Right atrium auricular region (tissue), 2 donors: Measurements from ENCODE around the gene ITPR2. TPM values are rescaled to one million over a fixed set of nuclear protein-coding genes. Genes with fewer than 3 reads are reported as not detected.

ENCODE experiments used
- DNase-seq: peaks from one replicate; pipeline ENCODE4 v3.0.0-alpha.2; 2019; ENCODE audit warnings: low spot score
- H3K27ac ChIP-seq, 2 donors: fragments of 200-600 bp; sonication (generic); 1 replicate in 1 of 2; 2 replicates in 1 of 2; pipeline ENCODE4 v1.5.1; 2016 to 2019
- H3K27me3 ChIP-seq, 2 donors: fragments of 200-600 bp; sonication (generic); one replicate each; pipeline versions ENCODE4 v1.5.1 to v1.6.0; 2017 to 2019
- H3K36me3 ChIP-seq: fragments of 200-600 bp; sonication (generic); one replicate; pipeline ENCODE4 v1.5.1; 2016
- H3K4me1 ChIP-seq, 2 donors: fragments of 200-600 bp; sonication (generic); one replicate each; pipeline versions ENCODE4 v1.5.1 to v1.6.0; 2017 to 2019
- H3K4me3 ChIP-seq, 2 donors: fragments of 200-600 bp; sonication (generic); 1 replicate in 1 of 2; 2 replicates in 1 of 2; pipeline ENCODE4 v1.5.1; 2017 to 2019; ENCODE audit warnings: mild to moderate bottlenecking in 1 of 2, moderate library complexity in 1 of 2
- H3K9me3 ChIP-seq, 2 donors: fragments of 200-600 bp; sonication (generic); one replicate each; pipeline ENCODE4 v1.5.1; 2019
- total RNA-seq, 2 donors: library from RNA; depleted of rRNA; stranded (reverse); fragments of >200 nt; gene quantifications; one replicate each; pipeline ENCODE4 v1.1.0, GENCODE V29; 2016
- TF ChIP-seq, protein P1 (sequence below), 2 donors: fragments of 200-600 bp; sonication (generic); IDR thresholded peaks; one replicate each; pipeline ENCODE4 v1.5.1; 2019; ENCODE audit warnings: antibody characterized with exemption in 2 of 2

The ITPR2 gene
- total RNA-seq, 2 donors from 2014 or later, result 13.0 to 20.7 TPM

DNA sequence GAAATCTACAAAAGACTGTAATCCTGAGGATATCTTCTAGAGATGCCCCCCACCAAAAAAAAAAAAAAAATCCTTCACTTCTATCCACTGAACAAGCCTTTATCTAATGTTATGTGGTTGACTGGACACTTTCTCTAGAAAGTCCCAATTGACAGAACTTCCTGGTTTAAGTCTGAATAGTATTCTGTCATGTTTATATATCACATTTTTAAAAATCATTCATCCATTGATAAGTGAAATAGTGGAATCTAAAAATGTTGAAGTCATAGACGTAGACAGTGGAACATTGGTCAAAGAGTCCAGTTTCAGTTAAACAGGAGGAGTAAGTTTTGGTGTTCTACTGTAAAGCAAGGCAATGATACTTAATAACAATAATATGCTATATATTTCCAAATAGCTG, 340.6 kb downstream of the ITPR2 start:
- no peaks in the 10 kb centered on the region for H3K27me3 ChIP-seq
- TF ChIP-seq, protein P1, sequence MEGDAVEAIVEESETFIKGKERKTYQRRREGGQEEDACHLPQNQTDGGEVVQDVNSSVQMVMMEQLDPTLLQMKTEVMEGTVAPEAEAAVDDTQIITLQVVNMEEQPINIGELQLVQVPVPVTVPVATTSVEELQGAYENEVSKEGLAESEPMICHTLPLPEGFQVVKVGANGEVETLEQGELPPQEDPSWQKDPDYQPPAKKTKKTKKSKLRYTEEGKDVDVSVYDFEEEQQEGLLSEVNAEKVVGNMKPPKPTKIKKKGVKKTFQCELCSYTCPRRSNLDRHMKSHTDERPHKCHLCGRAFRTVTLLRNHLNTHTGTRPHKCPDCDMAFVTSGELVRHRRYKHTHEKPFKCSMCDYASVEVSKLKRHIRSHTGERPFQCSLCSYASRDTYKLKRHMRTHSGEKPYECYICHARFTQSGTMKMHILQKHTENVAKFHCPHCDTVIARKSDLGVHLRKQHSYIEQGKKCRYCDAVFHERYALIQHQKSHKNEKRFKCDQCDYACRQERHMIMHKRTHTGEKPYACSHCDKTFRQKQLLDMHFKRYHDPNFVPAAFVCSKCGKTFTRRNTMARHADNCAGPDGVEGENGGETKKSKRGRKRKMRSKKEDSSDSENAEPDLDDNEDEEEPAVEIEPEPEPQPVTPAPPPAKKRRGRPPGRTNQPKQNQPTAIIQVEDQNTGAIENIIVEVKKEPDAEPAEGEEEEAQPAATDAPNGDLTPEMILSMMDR (IDR thresholded peaks at IDR 0.05), result no peak
- no peak for DNase-seq
- no peaks in the 10 kb centered on the region for H3K9me3 ChIP-seq
- no peak overlapping the region for H3K27ac ChIP-seq
- no peaks in the 10 kb centered on the region for H3K4me1 ChIP-seq
- peaks cover 9% of the 10 kb centered on the region for H3K36me3 ChIP-seq
- H3K4me3 ChIP-seq, result no peak overlapping the region

DNA sequence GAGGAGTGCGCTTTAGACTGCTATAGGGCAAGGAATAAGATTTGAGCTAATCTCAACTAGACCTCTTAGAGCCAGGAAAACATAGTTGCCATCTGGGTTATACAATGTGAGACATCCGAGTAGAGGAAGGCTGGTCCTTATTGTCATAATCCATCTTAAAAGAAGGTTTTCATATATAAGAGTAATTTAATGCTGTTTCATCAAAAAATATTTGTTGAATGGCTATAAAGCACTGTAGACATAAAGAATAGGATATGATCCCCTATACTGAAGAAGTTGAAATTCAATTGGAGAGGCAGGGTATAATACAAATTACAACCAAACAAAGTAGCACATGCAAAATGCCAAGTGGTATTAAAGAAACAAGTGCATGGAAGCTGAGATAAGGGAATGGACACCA, 343.1 kb downstream of the ITPR2 start:
- no peak overlapping the region for H3K27ac ChIP-seq

DNA sequence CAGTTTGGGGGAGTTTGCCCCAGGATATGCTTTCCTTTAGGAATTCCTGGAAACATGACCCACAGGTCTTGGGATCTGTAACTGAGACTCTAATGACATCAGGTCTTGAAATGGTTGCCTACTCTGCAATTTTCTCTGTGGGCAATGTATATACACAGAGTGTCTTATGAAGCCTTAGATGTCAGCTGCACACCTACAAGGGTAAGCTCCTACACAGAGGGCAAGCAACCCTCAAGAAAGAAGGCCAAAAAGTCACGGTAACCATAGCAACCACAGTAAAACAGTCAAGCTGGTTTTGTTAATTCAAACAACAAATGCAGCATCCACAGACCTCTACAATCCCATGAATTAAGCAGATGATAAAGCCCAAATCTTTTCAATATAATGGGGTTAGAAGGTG, 344.6 kb downstream of the ITPR2 start:
- Histone ChIP-seq H3K36me3 (peaks cover 9% of the 10 kb centered on the region), H3K9me3 (no peaks in the 10 kb centered on the region), H3K27me3 (no peaks in the 10 kb centered on the region), H3K27ac (no peak overlapping the region), H3K4me1 (no peaks in the 10 kb centered on the region), H3K4me3 (no peak overlapping the region)
- DNase-seq, result no peak
- TF ChIP-seq, protein P1 (IDR thresholded peaks at IDR 0.05), result no peak

More for the DNA sequence above, 343.1 kb downstream of the ITPR2 start:
- Histone ChIP-seq H3K27me3 (no peaks in the 10 kb centered on the region), H3K36me3 (peaks cover 9% of the 10 kb centered on the region), H3K4me1 (no peaks in the 10 kb centered on the region), H3K9me3 (no peaks in the 10 kb centered on the region), H3K4me3 (no peak overlapping the region)
- no peak for DNase-seq
- TF ChIP-seq, protein P1 (IDR thresholded peaks at IDR 0.05), result no peak

DNA sequence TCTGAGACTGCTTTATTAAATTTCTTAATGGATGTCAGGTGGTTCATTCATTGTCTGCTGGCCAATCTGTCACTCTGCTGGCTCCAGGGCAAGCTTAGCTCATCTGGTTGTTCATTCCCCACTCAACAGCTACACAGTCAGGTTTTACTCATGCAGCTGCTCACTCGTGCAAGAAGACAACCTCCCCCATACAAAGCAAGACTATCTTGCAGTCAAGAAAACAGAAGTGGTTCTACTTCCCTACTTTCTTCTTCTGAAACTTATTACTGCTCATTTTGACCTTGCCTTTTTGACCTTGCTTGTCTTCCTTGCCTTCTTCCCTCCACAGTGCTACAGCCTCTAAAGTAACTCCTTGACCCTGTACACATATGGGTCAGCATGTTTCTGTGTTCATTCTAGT, 359.7 kb downstream of the ITPR2 start:
- DNase-seq, result no peak
- no peaks in the 10 kb centered on the region for H3K9me3 ChIP-seq
- H3K4me1 ChIP-seq, result no peaks in the 10 kb centered on the region
- no peak overlapping the region for H3K4me3 ChIP-seq
- H3K27ac ChIP-seq, result no peak overlapping the region
- no peaks in the 10 kb centered on the region for H3K27me3 ChIP-seq
- TF ChIP-seq, protein P1 (IDR thresholded peaks at IDR 0.05), result no peak
- H3K36me3 ChIP-seq, result peaks cover 9% of the 10 kb centered on the region

DNA sequence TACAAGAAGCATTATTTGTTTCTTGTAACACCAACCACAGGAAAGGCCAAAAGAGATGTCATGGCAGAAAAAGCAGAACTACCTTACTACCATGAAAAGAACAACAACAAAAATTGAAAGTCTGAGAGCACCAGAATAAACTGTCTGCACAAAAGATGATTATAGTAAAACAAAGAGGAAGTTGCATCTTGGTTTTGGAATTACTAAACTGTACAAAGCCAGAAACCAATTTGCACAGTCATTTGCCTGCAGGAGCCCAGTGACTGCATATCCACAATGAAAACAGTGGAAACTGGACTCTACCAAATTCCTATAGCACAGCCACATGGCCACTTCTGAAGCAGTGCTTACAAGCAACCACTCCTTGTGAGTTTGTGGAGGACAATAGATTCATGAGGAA, 361.4 kb downstream of the ITPR2 start:
- Histone ChIP-seq H3K4me1 (no peaks in the 10 kb centered on the region), H3K4me3 (no peak overlapping the region), H3K27ac (no peak overlapping the region), H3K36me3 (peaks cover 5% of the 10 kb centered on the region), H3K27me3 (no peaks in the 10 kb centered on the region), H3K9me3 (no peaks in the 10 kb centered on the region)
- TF ChIP-seq, protein P1 (IDR thresholded peaks at IDR 0.05), result no peak
- DNase-seq, result no peak

DNA sequence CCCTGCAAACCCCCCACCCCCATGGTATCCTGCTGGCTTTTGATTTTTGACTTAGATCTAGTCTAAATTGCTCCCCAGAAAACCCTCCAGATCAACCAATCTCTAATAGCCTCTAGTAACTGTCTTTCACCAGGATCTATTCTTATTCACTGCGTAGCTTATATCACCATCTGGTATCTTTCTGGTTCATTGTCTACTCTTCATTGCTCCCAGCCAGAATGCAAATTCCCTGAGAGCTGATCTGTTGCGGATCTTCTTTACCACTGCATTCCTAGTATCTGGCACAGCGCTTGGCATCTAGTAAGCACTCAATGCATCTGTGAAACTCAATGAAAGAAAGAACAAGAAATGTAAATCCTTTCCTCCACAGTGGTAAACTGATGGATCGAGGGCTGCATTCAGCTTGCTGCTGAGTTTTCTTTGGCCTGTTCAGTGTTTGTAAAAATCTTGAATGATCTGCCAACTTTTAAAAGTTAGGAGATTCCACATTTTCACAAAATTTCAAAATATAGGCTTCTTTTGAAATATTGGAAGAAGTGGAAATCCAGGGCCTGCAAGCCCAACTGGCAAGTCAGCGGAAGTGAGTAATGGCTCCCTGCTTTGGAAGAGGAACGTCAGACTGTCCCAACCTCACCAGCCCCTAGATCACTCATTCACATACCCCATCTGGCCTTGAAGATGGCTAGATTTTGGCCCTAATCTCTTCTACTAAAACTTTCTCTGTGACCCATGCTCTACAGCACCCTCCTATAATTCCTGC, 363.4 kb downstream of the ITPR2 start:
- Histone ChIP-seq H3K4me1 (no peaks in the 10 kb centered on the region), H3K36me3 (no peaks in the 10 kb centered on the region), H3K27ac (no peak overlapping the region), H3K4me3 (no peak overlapping the region), H3K9me3 (no peaks in the 10 kb centered on the region), H3K27me3 (no peaks in the 10 kb centered on the region)
- TF ChIP-seq, protein P1 (IDR thresholded peaks at IDR 0.05), result no peak
- no peak for DNase-seq
